Osteoblast (primary cell): ENCODE data around the gene OVOL2. TPM values are rescaled to one million over a fixed set of nuclear protein-coding genes. Genes with fewer than 3 reads are reported as not detected.
A peak's percentile ranks its signal among the peaks of the same experiment; 100 is the strongest.

Experiments
- DNase-seq: peaks from one replicate; pipeline ENCODE4 v3.0.0; 2011; ENCODE audit warnings: low spot score, mixed read lengths; ENCODE audit not compliant: insufficient read length; ENCODE audit errors: missing footprints
- H2AFZ ChIP-seq: 2 replicates; pipeline ENCODE4 v1.6.0; 2011; ENCODE audit warnings: mild to moderate bottlenecking, low read length
- H3K27ac ChIP-seq: 2 replicates; pipeline ENCODE4 v1.5.1; 2011; ENCODE audit warnings: mild to moderate bottlenecking, low read depth, low read length, moderate library complexity
- H3K27me3 ChIP-seq: 2 replicates; pipeline ENCODE4 v1.6.0; 2012; ENCODE audit warnings: mild to moderate bottlenecking, control low read depth, inconsistent platforms, low read length, moderate library complexity; ENCODE audit not compliant: insufficient read depth
- H3K36me3 ChIP-seq: 2 replicates; pipeline ENCODE4 v1.5.1; 2011; ENCODE audit warnings: mild to moderate bottlenecking, low read length, control low read depth, moderate library complexity; ENCODE audit not compliant: insufficient read depth
- H3K4me1 ChIP-seq: 2 replicates; pipeline ENCODE4 v1.5.1; 2011; ENCODE audit warnings: mild to moderate bottlenecking, low read length, control low read depth, moderate library complexity; ENCODE audit not compliant: insufficient read depth
- H3K4me2 ChIP-seq: 2 replicates; pipeline ENCODE4 v1.6.0; 2011; ENCODE audit warnings: mild to moderate bottlenecking, low read length; ENCODE audit not compliant: insufficient read depth
- H3K4me3 ChIP-seq: fragments of 200-600 bp; sonication (generic); 3 replicates; pipeline ENCODE4 v1.5.1; 2012; ENCODE audit warnings: mild to moderate bottlenecking, low read length, inconsistent platforms; ENCODE audit not compliant: insufficient read depth
- H3K79me2 ChIP-seq: 2 replicates; pipeline ENCODE4 v1.6.0; 2012; ENCODE audit warnings: mild to moderate bottlenecking, low read length, control low read depth, inconsistent platforms; ENCODE audit not compliant: insufficient read depth
- H3K9me3 ChIP-seq: 2 replicates; pipeline ENCODE4 v1.5.1; 2011; ENCODE audit warnings: low read depth, low read length, control low read depth
- H4K20me1 ChIP-seq: 2 replicates; pipeline ENCODE4 v1.6.0; 2012; ENCODE audit warnings: mild to moderate bottlenecking, low read length, control low read depth; ENCODE audit not compliant: insufficient read depth
- total RNA-seq: library from RNA; depleted of rRNA; stranded (reverse); fragments of >200 nt; gene quantifications from 2 replicates; pipeline ENCODE4 v1.2.3, GENCODE V29; 2012
- TF ChIP-seq, protein P1 (sequence below): IDR thresholded peaks from 2 replicates; pipeline ENCODE4 v1.5.1; 2011; ENCODE audit warnings: mild to moderate bottlenecking, low read depth, low read length, moderate library complexity; ENCODE audit errors: extremely low read depth

Gene OVOL2
- total RNA-seq, 1 donor = not detected

DNA sequence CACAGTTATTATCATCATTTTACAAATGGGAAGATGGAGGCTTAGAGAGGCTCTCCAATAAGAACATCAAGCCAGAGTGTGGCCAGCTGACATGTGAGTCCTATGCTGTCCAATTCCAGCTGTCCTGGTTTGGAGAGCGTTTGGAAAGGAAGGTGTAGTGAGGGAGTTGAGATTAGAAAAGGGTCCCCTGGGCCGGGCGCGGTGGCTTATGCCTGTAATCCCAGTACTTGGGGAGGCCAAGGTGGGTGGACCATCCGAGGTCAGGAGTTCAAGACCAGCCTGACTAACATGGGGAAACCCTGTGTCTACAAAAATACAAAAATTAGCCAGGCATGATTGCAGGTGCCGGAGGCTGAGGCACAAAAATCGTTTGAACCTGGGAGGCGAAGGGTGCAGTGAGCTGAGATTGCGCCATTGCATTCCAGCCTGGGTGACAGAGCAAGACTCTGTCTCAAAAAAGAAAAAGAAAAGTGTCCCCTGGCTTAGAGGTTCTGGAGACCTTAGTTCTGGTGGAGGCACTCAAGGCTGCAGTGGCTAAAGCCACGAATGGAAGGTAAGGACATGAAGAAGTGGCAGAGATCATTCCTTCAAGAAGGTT, 22.1 kb upstream of the OVOL2 start:
- no peaks in the 10 kb centered on the region for H3K79me2 ChIP-seq
- no peak overlapping the region for H3K4me2 ChIP-seq
- H2AFZ ChIP-seq = no peak overlapping the region
- H3K27me3 ChIP-seq = no peaks in the 10 kb centered on the region
- no peak overlapping the region for H3K27ac ChIP-seq
- no peaks in the 10 kb centered on the region for H3K36me3 ChIP-seq
- H3K4me3 ChIP-seq = no peak overlapping the region
- peak; percentile 23 for DNase-seq
- no peaks in the 10 kb centered on the region for H3K9me3 ChIP-seq
- TF ChIP-seq, protein P1, sequence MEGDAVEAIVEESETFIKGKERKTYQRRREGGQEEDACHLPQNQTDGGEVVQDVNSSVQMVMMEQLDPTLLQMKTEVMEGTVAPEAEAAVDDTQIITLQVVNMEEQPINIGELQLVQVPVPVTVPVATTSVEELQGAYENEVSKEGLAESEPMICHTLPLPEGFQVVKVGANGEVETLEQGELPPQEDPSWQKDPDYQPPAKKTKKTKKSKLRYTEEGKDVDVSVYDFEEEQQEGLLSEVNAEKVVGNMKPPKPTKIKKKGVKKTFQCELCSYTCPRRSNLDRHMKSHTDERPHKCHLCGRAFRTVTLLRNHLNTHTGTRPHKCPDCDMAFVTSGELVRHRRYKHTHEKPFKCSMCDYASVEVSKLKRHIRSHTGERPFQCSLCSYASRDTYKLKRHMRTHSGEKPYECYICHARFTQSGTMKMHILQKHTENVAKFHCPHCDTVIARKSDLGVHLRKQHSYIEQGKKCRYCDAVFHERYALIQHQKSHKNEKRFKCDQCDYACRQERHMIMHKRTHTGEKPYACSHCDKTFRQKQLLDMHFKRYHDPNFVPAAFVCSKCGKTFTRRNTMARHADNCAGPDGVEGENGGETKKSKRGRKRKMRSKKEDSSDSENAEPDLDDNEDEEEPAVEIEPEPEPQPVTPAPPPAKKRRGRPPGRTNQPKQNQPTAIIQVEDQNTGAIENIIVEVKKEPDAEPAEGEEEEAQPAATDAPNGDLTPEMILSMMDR = no peak
- H4K20me1 ChIP-seq = no peaks in the 10 kb centered on the region
- no peaks in the 10 kb centered on the region for H3K4me1 ChIP-seq

DNA sequence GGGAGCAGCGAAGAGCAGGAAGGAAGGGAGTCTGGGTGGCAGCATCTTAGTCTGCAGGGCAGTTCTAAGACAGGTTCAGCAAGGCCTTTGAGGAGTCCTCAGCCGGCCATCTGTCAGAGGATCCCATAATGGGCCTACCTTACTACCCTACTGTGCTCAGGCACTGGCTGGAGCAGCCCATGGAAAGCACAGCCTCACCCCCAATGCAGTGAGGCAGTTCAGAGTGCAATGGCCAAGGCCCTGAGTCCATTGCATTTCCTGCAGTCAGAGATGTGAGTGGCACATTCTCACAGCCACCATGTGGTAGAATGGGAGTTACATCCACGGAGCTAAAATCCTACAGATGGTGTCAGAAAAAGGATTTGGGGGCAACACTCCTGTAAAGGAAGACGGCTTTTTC, 19.4 kb upstream of the OVOL2 start:
- no peak for DNase-seq
- Histone ChIP-seq H3K79me2 (no peaks in the 10 kb centered on the region), H3K36me3 (no peaks in the 10 kb centered on the region), H3K27me3 (no peaks in the 10 kb centered on the region), H2AFZ (no peak overlapping the region), H4K20me1 (no peaks in the 10 kb centered on the region), H3K9me3 (no peaks in the 10 kb centered on the region), H3K4me3 (no peak overlapping the region), H3K27ac (no peak overlapping the region), H3K4me1 (no peaks in the 10 kb centered on the region), H3K4me2 (no peak overlapping the region)
- TF ChIP-seq, protein P1 = no peak

DNA sequence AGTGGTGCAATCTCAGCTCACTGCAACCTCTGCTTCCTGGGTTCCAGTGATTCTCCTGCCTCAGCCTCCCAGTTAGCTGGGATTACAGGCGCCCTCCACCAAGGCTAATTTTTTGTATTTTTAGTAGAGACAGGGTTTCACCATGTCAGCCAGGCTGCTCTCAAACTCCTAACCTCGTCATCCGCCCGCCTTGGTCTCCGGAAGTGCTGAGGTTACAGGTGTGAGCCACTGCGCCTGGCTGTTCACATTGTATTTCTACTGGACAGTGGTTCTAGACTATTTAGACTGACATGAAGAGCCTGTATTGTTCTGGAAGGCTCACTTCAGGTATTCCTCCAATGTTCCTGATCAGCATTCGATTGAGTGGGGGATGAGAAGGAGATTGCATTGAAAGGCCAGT, 14.8 kb upstream of the OVOL2 start:
- Histone ChIP-seq H3K9me3 (no peaks in the 10 kb centered on the region), H3K36me3 (no peaks in the 10 kb centered on the region), H3K4me2 (no peak overlapping the region), H4K20me1 (no peaks in the 10 kb centered on the region), H3K27me3 (no peaks in the 10 kb centered on the region), H3K4me3 (no peak overlapping the region), H2AFZ (no peak overlapping the region), H3K27ac (no peak overlapping the region), H3K4me1 (no peaks in the 10 kb centered on the region), H3K79me2 (no peaks in the 10 kb centered on the region)
- TF ChIP-seq, protein P1 = no peak
- DNase-seq = no peak

DNA sequence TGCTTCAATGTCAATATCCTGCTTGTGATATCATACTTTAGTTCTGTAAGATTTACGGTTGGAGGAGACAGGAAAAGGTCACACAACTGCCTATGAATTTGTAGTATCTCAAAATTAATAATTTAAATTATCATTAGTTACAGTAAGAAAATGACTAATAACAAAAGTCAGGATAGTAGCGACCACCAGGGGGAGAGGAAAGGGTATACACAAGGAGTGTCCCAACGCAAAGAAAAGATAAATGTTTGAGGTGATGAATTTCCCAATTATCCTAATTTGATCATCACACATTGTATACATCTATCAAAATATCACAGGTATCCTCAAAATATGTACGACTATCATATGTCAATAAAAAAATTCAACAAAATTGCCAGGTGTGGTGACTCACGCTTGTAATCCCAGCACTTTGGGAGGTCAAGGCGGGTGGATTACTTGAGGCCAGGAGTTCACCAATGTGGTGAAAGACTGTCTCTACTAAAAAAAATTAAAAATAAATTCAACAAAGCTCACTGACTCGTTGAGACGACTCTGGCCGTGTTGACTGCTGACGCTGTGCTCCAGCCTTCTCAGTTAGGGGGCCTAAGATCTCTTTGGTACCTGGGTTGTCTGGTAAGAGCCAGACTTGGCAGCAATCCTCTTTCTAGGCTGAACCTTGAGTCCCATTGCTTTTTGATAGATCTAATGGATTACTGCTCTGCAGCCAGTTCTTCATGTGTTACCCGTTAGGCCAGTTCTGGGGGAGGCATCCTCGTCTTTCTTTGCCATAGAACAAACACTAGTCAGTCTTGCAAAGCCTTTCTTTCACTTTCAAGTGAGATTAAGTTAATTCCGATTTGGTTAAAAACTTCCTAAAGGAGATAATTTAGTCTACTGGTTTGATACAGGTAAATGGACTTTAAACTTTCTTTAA, 9.0 kb upstream of the OVOL2 start:
- no peak for DNase-seq
- no peaks in the 10 kb centered on the region for H3K4me1 ChIP-seq

More for the DNA sequence above, 9.0 kb upstream of the OVOL2 start:
- Histone ChIP-seq H3K27me3 (peaks cover 4% of the 10 kb centered on the region), H2AFZ (no peak overlapping the region), H3K4me2 (no peak overlapping the region), H3K27ac (no peak overlapping the region), H4K20me1 (no peaks in the 10 kb centered on the region), H3K79me2 (no peaks in the 10 kb centered on the region), H3K36me3 (no peaks in the 10 kb centered on the region), H3K4me3 (no peak overlapping the region), H3K9me3 (no peaks in the 10 kb centered on the region)
- TF ChIP-seq, protein P1 = no peak
